K562 (cell line): ENCODE results near the gene NALCN. TPM values are rescaled to one million over a fixed set of nuclear protein-coding genes. Genes with fewer than 3 reads are reported as not detected.

Experiments
- ATAC-seq: fragments of 200-7000 bp; cut with Tn5 transposase; 3 replicates; pipeline ENCODE4 v1.9.1; 2020; ENCODE audit warnings: moderate library complexity
- BruUV-seq: library from RNA; stranded (reverse); fragments of 400-500 nt; replicated peaks from 2 replicates; lab custom pipeline; 2021; lab: Mats Ljungman, UMichigan
- CTCF ChIA-PET: fragments of 300-600 bp; formaldehyde crosslinking; extraction: SDS; loops from one replicate; lab custom pipeline; 2021; ENCODE audit warnings: low intra/inter-chr PET ratio; lab: Yijun Ruan, JAX
- POLR2A ChIA-PET: fragments of 300-600, 350-650 bp; sonication (Branson Sonifier 250); formaldehyde crosslinking; extraction: SDS; loops from one replicate; lab custom pipeline; 2021; ENCODE audit warnings: antibody characterized with exemption, inconsistent platforms; lab: Yijun Ruan, JAX
- DNase-seq, 4 experiments: peaks; one replicate each; pipeline versions ENCODE4 v3.0.0 to v3.0.0-alpha.2; 2011 to 2018; ENCODE audit warnings: low spot score in 3 of 4, mixed read lengths in 3 of 4; ENCODE audit errors: extremely low read depth in 1 of 4
- FAIRE-seq: peaks from 2 replicates; lab custom pipeline; 2011; peaks lifted over from hg19 to GRCh38; lab: Jason Lieb, UNC
- H2AFZ ChIP-seq: 2 replicates; pipeline ENCODE4 v1.6.0; 2011; ENCODE audit warnings: low read depth, low read length, control low read depth, inconsistent platforms
- H3K27ac ChIP-seq: fragments of 200-600 bp; 3 replicates; pipeline ENCODE4 v1.8.0; 2011; ENCODE audit warnings: low read depth, mild to moderate bottlenecking, control low read depth, inconsistent platforms, low read length, moderate library complexity, mixed read lengths; ENCODE audit errors: extremely low read depth
- H3K27me3 ChIP-seq, 2 experiments: fragments of 300-600 bp in 1 of 2; 2 replicates in 1 of 2; 3 replicates in 1 of 2; pipeline versions ENCODE4 v1.6.0 to v1.8.0; 2011; ENCODE audit warnings: inconsistent platforms in 2 of 2, low read length in 2 of 2, mild to moderate bottlenecking in 1 of 2, mixed read lengths in 1 of 2, moderate library complexity in 1 of 2; ENCODE audit not compliant: control insufficient read depth in 2 of 2, insufficient read depth in 2 of 2
- H3K36me3 ChIP-seq: fragments of 300-600 bp; 3 replicates; pipeline ENCODE4 v1.8.0; 2011; ENCODE audit warnings: mild to moderate bottlenecking, low read length, inconsistent platforms; ENCODE audit not compliant: control insufficient read depth, insufficient read depth
- H3K4me1 ChIP-seq, 2 experiments: fragments of 200-600 bp in 1 of 2; replicated peaks in 1 of 2; 2 replicates in 1 of 2; 3 replicates in 1 of 2; pipeline versions ENCODE4 v1.5.1 to v1.8.0; 2011; ENCODE audit warnings: inconsistent platforms in 2 of 2, low read length in 2 of 2, mild to moderate bottlenecking in 1 of 2, mixed read lengths in 1 of 2, moderate library complexity in 1 of 2; ENCODE audit not compliant: control insufficient read depth in 2 of 2, insufficient read depth in 2 of 2
- H3K4me2 ChIP-seq: 2 replicates; pipeline ENCODE4 v1.6.1; 2011; ENCODE audit warnings: low read length, control low read depth, inconsistent platforms, mixed read lengths; ENCODE audit not compliant: insufficient read depth
- H3K4me3 ChIP-seq: fragments of 200-600 bp; sonication (generic), shearing (Covaris generic); 2 replicates; pipeline ENCODE4 v1.5.1; 2016; ENCODE audit warnings: control low read depth, inconsistent platforms
- H3K79me2 ChIP-seq: fragments of 200-600 bp; 3 replicates; pipeline ENCODE4 v1.8.0; 2011; ENCODE audit warnings: low read length, inconsistent platforms; ENCODE audit not compliant: control insufficient read depth, insufficient read depth
- H3K9ac ChIP-seq, 2 experiments: 2 replicates each; pipeline versions ENCODE4 v1.6.0 to v1.6.1; 2011; ENCODE audit warnings: low read depth in 2 of 2, low read length in 2 of 2, control low read depth in 1 of 2, inconsistent platforms in 1 of 2, mild to moderate bottlenecking in 1 of 2, mixed read lengths in 1 of 2; ENCODE audit not compliant: insufficient read depth in 1 of 2
- H3K9me1 ChIP-seq: one replicate; pipeline ENCODE4 v1.6.0; 2011; ENCODE audit warnings: inconsistent platforms, mild to moderate bottlenecking, low read length, moderate library complexity; ENCODE audit not compliant: control insufficient read depth, insufficient read depth
- H3K9me3 ChIP-seq: replicated peaks from 2 replicates; pipeline ENCODE4 v1.5.1; 2011; ENCODE audit warnings: low read depth, low read length, inconsistent platforms; ENCODE audit not compliant: control insufficient read depth, insufficient read depth
- H4K20me1 ChIP-seq: replicated peaks from 2 replicates; pipeline ENCODE4 v1.6.1; 2011; ENCODE audit warnings: low read length, inconsistent platforms, mixed read lengths; ENCODE audit not compliant: control insufficient read depth, insufficient read depth
- ASH1L ChIP-seq: fragments of 450-650 bp; IDR thresholded peaks from 2 replicates; pipeline ENCODE4 v1.6.1; 2018; ENCODE audit warnings: borderline replicate concordance, mild to moderate bottlenecking, low read depth; ENCODE audit not compliant: partially characterized antibody
- BACH1 ChIP-seq: fragments of 200-800 bp; sonication (Bioruptor generic); IDR thresholded peaks from 2 replicates; pipeline ENCODE4 v1.6.1; 2016; ENCODE audit warnings: missing genetic modification characterization, missing compliant biosample characterization
- CEBPB ChIP-seq: fragments of 450-650 bp; IDR thresholded peaks from 2 replicates; pipeline ENCODE4 v1.6.1; 2016; ENCODE audit warnings: missing genetic modification characterization, missing compliant biosample characterization
- CREB5 ChIP-seq: fragments of 250-450 bp; sonication (Bioruptor Pico); IDR thresholded peaks from 2 replicates; pipeline ENCODE4 v1.5.0; 2020; ENCODE audit warnings: mild to moderate bottlenecking
- DDX20 ChIP-seq: fragments of 450-650 bp; IDR thresholded peaks from 2 replicates; pipeline ENCODE4 v1.6.1; 2016; ENCODE audit warnings: missing genetic modification characterization, low read depth, mild to moderate bottlenecking, missing compliant biosample characterization, moderate library complexity
- E2F3 ChIP-seq: fragments of 250-450 bp; sonication (Bioruptor Pico); IDR thresholded peaks from 2 replicates; pipeline ENCODE4 v1.4.0; 2020; ENCODE audit warnings: mild to moderate bottlenecking
- GTF3C2 ChIP-seq: IDR thresholded peaks from 3 replicates; pipeline ENCODE4 v1.6.1; 2011; ENCODE audit warnings: borderline replicate concordance, mild to moderate bottlenecking, moderate library complexity; ENCODE audit not compliant: insufficient read length; ENCODE audit errors: extremely low read depth
- HNRNPH1 ChIP-seq: fragments of 200-400 bp; formaldehyde crosslinking; optimal IDR thresholded peaks from 2 replicates; pipeline ENCODE3; 2017; ENCODE audit warnings: low read depth, mild to moderate bottlenecking, low read length, moderate library complexity
- KDM1A ChIP-seq, 2 experiments: fragments of 450-650 bp; IDR thresholded peaks; 2 replicates each; pipeline ENCODE4 v1.6.1; 2016; ENCODE audit warnings: mild to moderate bottlenecking in 2 of 2
- NCOA6 ChIP-seq: fragments of 450-650 bp; IDR thresholded peaks from 2 replicates; pipeline ENCODE4 v1.6.1; 2017; ENCODE audit warnings: mild to moderate bottlenecking
- PKNOX1 ChIP-seq: fragments of 450-650 bp; IDR thresholded peaks from 2 replicates; pipeline ENCODE4 v1.6.1; 2016
- YBX1 ChIP-seq: fragments of 450-650 bp; IDR thresholded peaks from 2 replicates; pipeline ENCODE4 v1.7.1; 2016; ENCODE audit warnings: mild to moderate bottlenecking
- ZBTB5 ChIP-seq: fragments of 450-650 bp; IDR thresholded peaks from 2 replicates; pipeline ENCODE4 v1.6.1; 2017; ENCODE audit warnings: antibody characterized with exemption
- WGBS: fragments of 100-300 bp; shearing (Covaris generic); methylation state at CpG from one replicate; pipeline ENCODE4 v1.1.6; 2016; ENCODE audit warnings: low coverage, mixed read lengths; ENCODE audit not compliant: insufficient coverage; ENCODE audit errors: missing lambda C conversion rate; 5-methylcytosine and 5-hydroxymethylcytosine counted together
- in situ Hi-C: fragments of 300-500 bp; cut with MboI; formaldehyde crosslinking; loops from 4 replicates; pipeline ENCODE4 v1.15.0; 2018; ENCODE audit warnings: inconsistent platforms, mixed read lengths
- intact Hi-C: fragments of 100-400 bp; cut with micrococcal nuclease; formaldehyde crosslinking; loops from 2 replicates; pipeline ENCODE4 v1.14.2; 2022
- polyA plus RNA-seq, 8 experiments: library from polyadenylated mRNA; depleted of rRNA in 4 of 8; stranded (reverse) in 5 of 8; unstranded in 3 of 8; fragments of >200 nt; fragmentation: Nextera tagmentation in 2 of 8; fragmentation: Illumina TruSeq in 1 of 8; extraction: Ambion mirVana in 2 of 8; extraction: Trizol in 1 of 8; gene quantifications; 2 replicates each; pipeline versions ENCODE4 v1.2.1 to v1.2.3, GENCODE V29; 2011 to 2014; ENCODE audit warnings: inconsistent platforms in 1 of 8, missing spikeins in 1 of 8
- total RNA-seq, 7 experiments: library from RNA; depleted of rRNA in 6 of 7; stranded (reverse); fragments of >200 nt in 6 of 7; fragmentation: Illumina TruSeq in 2 of 7; extraction: Trizol in 2 of 7; gene quantifications; 2 replicates each; pipeline versions ENCODE4 v1.2.1 to v1.2.3, GENCODE V29; 2011 to 2021; ENCODE audit warnings: low replicate concordance in 1 of 7

Gene NALCN
- total and polyA plus RNA-seq, 9 of the 15 experiments (the other 6 are each of a cell fraction or from before 2014, with no cell fraction given) = not detected

- intact Hi-C loops (no loop called here), in situ Hi-C loops (no loop called here)
- DNase-seq (no peak), FAIRE-seq (no peak), ATAC-seq (no peak)
- WGBS = 0% methylated on average over 2 of the region's 2 CpGs
- H3K4me1 ChIP-seq = no peaks in the 10 kb centered on the region
- no peaks in the 10 kb centered on the region for H3K36me3 ChIP-seq
- H3K27ac ChIP-seq = no peak overlapping the region
- no peaks in the 10 kb centered on the region for H4K20me1 ChIP-seq
- H3K9me3 ChIP-seq = no peaks in the 10 kb centered on the region
- H3K4me3 ChIP-seq = no peak overlapping the region
- no peak overlapping the region for H2AFZ ChIP-seq
- POLR2A ChIA-PET = interaction anchor here (1.2 kb wide), 1 partner anchor 70 kb away, joined by 5 read pairs; no protein-coding TSS in a partner anchor
- no peak overlapping the region for H3K9ac ChIP-seq
- H3K79me2 ChIP-seq = no peaks in the 10 kb centered on the region
- CTCF ChIA-PET = no interaction called here
- H3K9me1 ChIP-seq = no peaks in the 10 kb centered on the region
- no peaks in the 10 kb centered on the region for H3K27me3 ChIP-seq
- no peak overlapping the region for H3K4me2 ChIP-seq
- no TSS peak for BruUV-seq
- TF ChIP-seq GTF3C2 (no peak), ASH1L (no peak), CREB5 (CRISPR knock-in tag) (no peak), KDM1A (IDR thresholded peaks at IDR 0.05) (no peak), HNRNPH1 (no peak), ZBTB5 (no peak), E2F3 (no peak), BACH1 (tag) (no peak), PKNOX1 (no peak), DDX20 (no peak), YBX1 (no peak), NCOA6 (no peak), CEBPB (tag) (no peak)
Observed at GRCh38 chr13:101248739-101249514, 167.4 kb downstream of the NALCN start.
